ENCODE measurements around the gene CEP164. TPM values are rescaled to one million over a fixed set of nuclear protein-coding genes. Genes with fewer than 3 reads are reported as not detected.

CEP164 gene
- total RNA-seq, 1 donor from 2014 or later: 28.6 TPM

GRCh38 chr11:117290809-117291396, 36.8 kb upstream of the CEP164 start, which contains the start of gene BACE1-AS:
Gene BACE1-AS, plus strand, starts transcription at chr11:117291346.
- TF ChIP-seq CTCF (IDR thresholded peaks at IDR 0.05; ENCODE audit: unreplicated experiment): no peak
- H3K27ac Mint-ChIP-seq (ENCODE audit: unreplicated experiment): no peak within 1 kb of the TSS
- peaks cover 2% of the 10 kb centered on the region for H3K27me3 Mint-ChIP-seq (ENCODE audit: unreplicated experiment)
- H3K4me3 Mint-ChIP-seq (ENCODE audit: unreplicated experiment): no peak within 1 kb of the TSS
- no peaks in the 10 kb centered on the region for H3K9me3 Mint-ChIP-seq (ENCODE audit: unreplicated experiment)
- DNase-seq (ENCODE audit: low spot score): no peak
- H3K36me3 Mint-ChIP-seq (ENCODE audit: low read depth, unreplicated experiment): peaks cover 33% of the 10 kb centered on the region
- H3K4me1 Mint-ChIP-seq (ENCODE audit: unreplicated experiment): peaks cover 4% of the 10 kb centered on the region

GRCh38 chr11:117292616-117293015, 35.0 kb upstream of the CEP164 start:
- H3K9me3 Mint-ChIP-seq (ENCODE audit: unreplicated experiment): no peaks in the 10 kb centered on the region
- peaks cover 11% of the 10 kb centered on the region for H3K4me1 Mint-ChIP-seq (ENCODE audit: unreplicated experiment)
- DNase-seq (ENCODE audit: low spot score): no peak
- peaks cover 36% of the 10 kb centered on the region for H3K36me3 Mint-ChIP-seq (ENCODE audit: low read depth, unreplicated experiment)
- no peak for TF ChIP-seq CTCF (IDR thresholded peaks at IDR 0.05; ENCODE audit: unreplicated experiment)
- H3K27ac Mint-ChIP-seq (ENCODE audit: unreplicated experiment): no peak overlapping the region
- H3K4me3 Mint-ChIP-seq (ENCODE audit: unreplicated experiment): no peak overlapping the region
- H3K27me3 Mint-ChIP-seq (ENCODE audit: unreplicated experiment): peaks cover 2% of the 10 kb centered on the region

GRCh38 chr11:117295438-117296137, 32.1 kb upstream of the CEP164 start:
- H3K9me3 Mint-ChIP-seq (ENCODE audit: unreplicated experiment): no peaks in the 10 kb centered on the region
- H3K27me3 Mint-ChIP-seq (ENCODE audit: unreplicated experiment): peaks cover 2% of the 10 kb centered on the region
- no peak overlapping the region for H3K27ac Mint-ChIP-seq (ENCODE audit: unreplicated experiment)
- H3K4me1 Mint-ChIP-seq (ENCODE audit: unreplicated experiment): peaks cover 15% of the 10 kb centered on the region
- H3K36me3 Mint-ChIP-seq (ENCODE audit: low read depth, unreplicated experiment): peaks cover 21% of the 10 kb centered on the region
- no peak overlapping the region for H3K4me3 Mint-ChIP-seq (ENCODE audit: unreplicated experiment)
- TF ChIP-seq CTCF (IDR thresholded peaks at IDR 0.05; ENCODE audit: unreplicated experiment): no peak
- no peak for DNase-seq (ENCODE audit: low spot score)

GRCh38 chr11:117296881-117297280, 30.8 kb upstream of the CEP164 start:
- DNase-seq (ENCODE audit: low spot score): no peak
- no peak for TF ChIP-seq CTCF (IDR thresholded peaks at IDR 0.05; ENCODE audit: unreplicated experiment)
- Mint-ChIP-seq H3K36me3 (ENCODE audit: low read depth, unreplicated experiment) (peaks cover 20% of the 10 kb centered on the region), H3K4me3 (ENCODE audit: unreplicated experiment) (no peak overlapping the region), H3K4me1 (ENCODE audit: unreplicated experiment) (peaks cover 19% of the 10 kb centered on the region), H3K27me3 (ENCODE audit: unreplicated experiment) (peaks cover 2% of the 10 kb centered on the region), H3K9me3 (ENCODE audit: unreplicated experiment) (no peaks in the 10 kb centered on the region), H3K27ac (ENCODE audit: unreplicated experiment) (no peak overlapping the region)

- Mint-ChIP-seq H3K27ac (ENCODE audit: unreplicated experiment) (no peak overlapping the region), H3K9me3 (ENCODE audit: unreplicated experiment) (no peaks in the 10 kb centered on the region), H3K4me1 (ENCODE audit: unreplicated experiment) (peaks cover 19% of the 10 kb centered on the region), H3K27me3 (ENCODE audit: unreplicated experiment) (no peaks in the 10 kb centered on the region), H3K36me3 (ENCODE audit: low read depth, unreplicated experiment) (peaks cover 15% of the 10 kb centered on the region), H3K4me3 (ENCODE audit: unreplicated experiment) (no peak overlapping the region)
- DNase-seq (ENCODE audit: low spot score): no peak
- TF ChIP-seq CTCF (IDR thresholded peaks at IDR 0.05; ENCODE audit: unreplicated experiment): no peak
Measured at GRCh38 chr11:117298195-117298594, 29.5 kb upstream of the CEP164 start.
